Mucosa of rectum (tissue), 2 donors: ENCODE results near the gene USP47.

Source experiments
- H3K27ac ChIP-seq, 2 donors: one replicate each; pipeline ENCODE4 v1.7.0; 2013; ENCODE audit warnings: inconsistent platforms in 2 of 2, low read depth in 2 of 2, low read length in 2 of 2
- H3K27me3 ChIP-seq, 2 donors: one replicate each; pipeline ENCODE4 v1.7.0; 2013; ENCODE audit warnings: low read length in 2 of 2; ENCODE audit not compliant: control insufficient read depth in 2 of 2, insufficient read depth in 2 of 2
- H3K36me3 ChIP-seq, 2 donors: one replicate each; pipeline ENCODE4 v1.7.0; 2013; ENCODE audit warnings: low read length in 2 of 2; ENCODE audit not compliant: control insufficient read depth in 2 of 2, insufficient read depth in 2 of 2
- H3K4me1 ChIP-seq, 2 donors: one replicate each; pipeline ENCODE4 v1.7.0; 2013; ENCODE audit warnings: low read length in 2 of 2, mild to moderate bottlenecking in 1 of 2; ENCODE audit not compliant: control insufficient read depth in 2 of 2, insufficient read depth in 2 of 2
- H3K4me3 ChIP-seq, 2 donors: one replicate each; pipeline ENCODE4 v1.7.0; 2013; ENCODE audit warnings: low read length in 2 of 2
- H3K9ac ChIP-seq, 2 donors: one replicate each; pipeline ENCODE4 v1.7.0; 2013; ENCODE audit warnings: low read length in 2 of 2, low read depth in 1 of 2, mild to moderate bottlenecking in 1 of 2
- H3K9me3 ChIP-seq, 2 donors: one replicate each; pipeline ENCODE4 v1.7.0; 2013; ENCODE audit warnings: low read length in 2 of 2; ENCODE audit not compliant: control insufficient read depth in 2 of 2
- donor health status: healthy.
- donor health status: Normal muscosa, but diverticular disease.

The USP47 gene

GRCh38 chr11:11993839-11994238 is 152.1 kb downstream of the USP47 start:
- H3K9ac ChIP-seq: no peak overlapping the region
- H3K36me3 ChIP-seq: no peaks in the 10 kb centered on the region
- no peak overlapping the region for H3K4me3 ChIP-seq
- no peaks in the 10 kb centered on the region for H3K9me3 ChIP-seq
- no peak overlapping the region for H3K27ac ChIP-seq
- H3K4me1 ChIP-seq: no peaks in the 10 kb centered on the region
- H3K27me3 ChIP-seq: no peaks in the 10 kb centered on the region

- Histone ChIP-seq H3K27me3 (no peaks in the 10 kb centered on the region), H3K4me3 (no peak overlapping the region), H3K36me3 (no peaks in the 10 kb centered on the region), H3K4me1 (no peaks in the 10 kb centered on the region), H3K9ac (no peak overlapping the region), H3K9me3 (no peaks in the 10 kb centered on the region), H3K27ac (no peak overlapping the region)
Observed at GRCh38 chr11:11995601-11996000, 153.8 kb downstream of the USP47 start.

GRCh38 chr11:11996321-11997048 is 154.7 kb downstream of the USP47 start:
- Histone ChIP-seq H3K9me3 (no peaks in the 10 kb centered on the region), H3K9ac (no peak overlapping the region), H3K4me1 (no peaks in the 10 kb centered on the region), H3K27ac (no peak overlapping the region), H3K27me3 (no peaks in the 10 kb centered on the region), H3K36me3 (no peaks in the 10 kb centered on the region), H3K4me3 (no peak overlapping the region)

GRCh38 chr11:11997049-11997322 is 155.2 kb downstream of the USP47 start:
- Histone ChIP-seq H3K27ac (no peak overlapping the region), H3K4me3 (no peak overlapping the region), H3K4me1 (no peaks in the 10 kb centered on the region), H3K9me3 (no peaks in the 10 kb centered on the region), H3K9ac (no peak overlapping the region), H3K36me3 (no peaks in the 10 kb centered on the region), H3K27me3 (no peaks in the 10 kb centered on the region)

- Histone ChIP-seq H3K4me1 (no peaks in the 10 kb centered on the region), H3K9me3 (no peaks in the 10 kb centered on the region), H3K9ac (no peak overlapping the region), H3K4me3 (no peak overlapping the region), H3K27ac (no peak overlapping the region), H3K27me3 (no peaks in the 10 kb centered on the region), H3K36me3 (no peaks in the 10 kb centered on the region)
Observed at GRCh38 chr11:11998091-11998781, 156.5 kb downstream of the USP47 start.

- Histone ChIP-seq H3K9me3 (no peaks in the 10 kb centered on the region), H3K27ac (no peak overlapping the region), H3K27me3 (peaks cover 5 to 7% of the 10 kb centered on the region in 2 donors), H3K4me3 (no peak overlapping the region), H3K9ac (no peak overlapping the region), H3K4me1 (no peaks in the 10 kb centered on the region), H3K36me3 (no peaks in the 10 kb centered on the region)
Observed at GRCh38 chr11:12001186-12001585, 159.4 kb downstream of the USP47 start.

- H3K4me3 ChIP-seq: no peak overlapping the region
- H3K27ac ChIP-seq: no peak overlapping the region
- H3K36me3 ChIP-seq: no peaks in the 10 kb centered on the region
- H3K9me3 ChIP-seq: no peaks in the 10 kb centered on the region
- H3K9ac ChIP-seq: no peak overlapping the region
- no peaks in the 10 kb centered on the region for H3K4me1 ChIP-seq
- H3K27me3 ChIP-seq: peaks cover 21 to 24% of the 10 kb centered on the region in 2 donors
Observed at GRCh38 chr11:12003336-12003735, 161.6 kb downstream of the USP47 start.

- no peaks in the 10 kb centered on the region for H3K36me3 ChIP-seq
- no peaks in the 10 kb centered on the region for H3K4me1 ChIP-seq
- no peaks in the 10 kb centered on the region for H3K9me3 ChIP-seq
- no peak overlapping the region for H3K9ac ChIP-seq
- H3K27me3 ChIP-seq: peaks cover 21 to 24% of the 10 kb centered on the region in 2 donors
- no peak overlapping the region for H3K4me3 ChIP-seq
- no peak overlapping the region for H3K27ac ChIP-seq
Observed at GRCh38 chr11:12003815-12004214, 162.0 kb downstream of the USP47 start.

GRCh38 chr11:12005061-12005460 is 163.3 kb downstream of the USP47 start:
- H3K36me3 ChIP-seq: no peaks in the 10 kb centered on the region
- peaks cover 27 to 31% of the 10 kb centered on the region in 2 donors for H3K27me3 ChIP-seq
- H3K27ac ChIP-seq: no peak overlapping the region
- no peaks in the 10 kb centered on the region for H3K9me3 ChIP-seq
- H3K4me3 ChIP-seq: no peak overlapping the region
- no peak overlapping the region for H3K9ac ChIP-seq
- H3K4me1 ChIP-seq: no peaks in the 10 kb centered on the region

GRCh38 chr11:12005476-12005875 is 163.7 kb downstream of the USP47 start:
- Histone ChIP-seq H3K36me3 (no peaks in the 10 kb centered on the region), H3K4me3 (no peak overlapping the region), H3K9me3 (no peaks in the 10 kb centered on the region), H3K27me3 (peaks cover 31 to 32% of the 10 kb centered on the region in 2 donors), H3K9ac (no peak overlapping the region), H3K27ac (no peak overlapping the region), H3K4me1 (no peaks in the 10 kb centered on the region)
